LNCAP (cell line): ENCODE results near the gene NUP62.

ENCODE experiments used
- TF ChIP-seq, protein P1 (sequence below): fragments of 450-650 bp; IDR thresholded peaks from 2 replicates; pipeline ENCODE4 v1.5.1; 2017; ENCODE audit warnings: mild to moderate bottlenecking

The NUP62 gene

GRCh38 chr19:49864890-49865289 is 64.4 kb downstream of the NUP62 start:
- TF ChIP-seq, protein P1, sequence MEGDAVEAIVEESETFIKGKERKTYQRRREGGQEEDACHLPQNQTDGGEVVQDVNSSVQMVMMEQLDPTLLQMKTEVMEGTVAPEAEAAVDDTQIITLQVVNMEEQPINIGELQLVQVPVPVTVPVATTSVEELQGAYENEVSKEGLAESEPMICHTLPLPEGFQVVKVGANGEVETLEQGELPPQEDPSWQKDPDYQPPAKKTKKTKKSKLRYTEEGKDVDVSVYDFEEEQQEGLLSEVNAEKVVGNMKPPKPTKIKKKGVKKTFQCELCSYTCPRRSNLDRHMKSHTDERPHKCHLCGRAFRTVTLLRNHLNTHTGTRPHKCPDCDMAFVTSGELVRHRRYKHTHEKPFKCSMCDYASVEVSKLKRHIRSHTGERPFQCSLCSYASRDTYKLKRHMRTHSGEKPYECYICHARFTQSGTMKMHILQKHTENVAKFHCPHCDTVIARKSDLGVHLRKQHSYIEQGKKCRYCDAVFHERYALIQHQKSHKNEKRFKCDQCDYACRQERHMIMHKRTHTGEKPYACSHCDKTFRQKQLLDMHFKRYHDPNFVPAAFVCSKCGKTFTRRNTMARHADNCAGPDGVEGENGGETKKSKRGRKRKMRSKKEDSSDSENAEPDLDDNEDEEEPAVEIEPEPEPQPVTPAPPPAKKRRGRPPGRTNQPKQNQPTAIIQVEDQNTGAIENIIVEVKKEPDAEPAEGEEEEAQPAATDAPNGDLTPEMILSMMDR, result no peak

GRCh38 chr19:49863935-49864320 is 65.4 kb downstream of the NUP62 start:
- TF ChIP-seq, protein P1, result no peak

DNA sequence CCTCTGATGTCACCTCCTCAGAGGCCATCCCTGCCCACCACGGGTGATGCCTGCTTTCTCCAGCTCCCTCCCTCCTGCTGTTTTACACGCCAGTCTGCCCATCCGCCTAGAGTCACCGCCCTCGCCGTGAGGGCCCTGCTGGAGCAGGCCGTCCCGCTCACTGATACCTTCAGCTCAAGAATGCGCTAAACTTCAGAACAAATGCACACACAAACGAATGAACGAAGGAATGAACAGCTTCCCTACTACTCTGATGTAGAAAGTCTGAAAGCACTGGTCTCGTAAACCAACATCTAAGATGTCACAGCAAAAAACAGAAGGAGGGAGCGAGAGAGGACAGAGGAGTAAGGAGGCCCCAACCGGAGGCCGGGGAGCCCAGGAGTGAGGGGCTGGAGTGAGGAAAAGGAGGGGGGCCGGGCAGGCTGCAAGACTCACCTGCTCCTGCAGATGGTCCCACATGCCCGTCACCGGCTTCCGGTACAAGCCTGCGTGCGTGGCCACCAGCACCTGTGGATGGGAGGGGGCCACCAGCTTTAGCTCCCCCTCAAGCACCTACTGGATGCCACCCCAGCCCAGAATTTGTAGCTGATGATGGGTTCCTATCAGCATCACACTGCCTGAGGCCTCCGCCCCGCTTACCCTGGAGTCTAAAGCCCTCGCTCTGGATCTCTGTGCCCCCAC is 65.9 kb downstream of the NUP62 start:
- TF ChIP-seq, protein P1, result no peak

- TF ChIP-seq, protein P1, result peak; percentile 45
Observed at GRCh38 chr19:49862391-49863253, 66.7 kb downstream of the NUP62 start.

DNA sequence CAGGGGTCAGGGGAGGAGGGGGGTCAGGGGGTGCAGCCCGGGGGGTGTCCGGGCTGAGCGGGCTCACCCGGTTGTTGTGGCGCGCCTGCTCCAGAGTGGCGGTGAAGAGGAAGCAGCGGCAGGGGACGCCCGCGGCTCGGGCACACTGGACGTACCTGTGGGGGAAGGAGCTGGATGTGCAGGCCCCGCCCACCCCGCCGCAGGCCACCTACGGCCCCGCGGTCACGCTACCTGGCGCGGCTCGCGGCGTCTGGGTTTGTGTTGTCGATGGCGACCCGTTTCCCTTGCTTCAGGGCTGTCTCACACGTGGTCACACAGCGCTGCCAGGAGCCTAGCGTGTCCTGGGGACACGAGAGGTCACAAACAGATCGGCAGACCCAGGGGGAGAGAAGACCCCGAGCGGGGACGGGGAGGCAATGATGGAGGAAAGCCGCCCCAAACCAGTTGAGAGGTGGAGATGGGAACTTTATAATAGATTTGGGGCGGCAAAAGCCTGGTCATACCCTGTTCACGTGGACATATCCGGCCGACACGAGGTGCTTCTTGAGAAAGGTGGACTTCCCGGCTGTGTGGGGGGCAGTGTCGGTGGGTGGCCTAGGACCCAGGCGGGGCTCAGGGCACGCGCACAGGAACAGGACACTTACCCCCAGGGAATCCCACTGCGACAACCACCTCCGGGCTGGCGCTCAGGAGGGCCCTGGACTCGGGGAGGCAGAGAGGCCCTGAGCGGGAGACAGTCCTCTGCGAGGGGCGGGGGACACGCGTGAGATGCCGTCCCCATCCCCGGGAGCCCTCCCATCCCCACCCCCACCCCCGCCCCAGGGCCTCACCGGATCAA is 67.5 kb downstream of the NUP62 start:
- TF ChIP-seq, protein P1, result no peak

GRCh38 chr19:49861107-49861506 is 68.2 kb downstream of the NUP62 start:
- TF ChIP-seq, protein P1, result no peak

GRCh38 chr19:49860336-49861102 is 68.8 kb downstream of the NUP62 start:
- TF ChIP-seq, protein P1, result no peak
